Left ventricle myocardium superior (tissue), 1 donor: ENCODE measurements around the gene ATXN1. TPM values are rescaled to one million over a fixed set of nuclear protein-coding genes. Genes with fewer than 3 reads are reported as not detected.

Source experiments
- ATAC-seq: fragments of 200-7000 bp; cut with Tn5 transposase; one replicate; pipeline ENCODE4 v1.9.1; 2020; ENCODE audit warnings: mild to moderate bottlenecking, moderate library complexity
- DNase-seq: peaks from one replicate; pipeline ENCODE4 v3.0.0-alpha.2; 2020
- intact Hi-C: fragments of 100-400 bp; cut with micrococcal nuclease; formaldehyde crosslinking; loops from one replicate; pipeline ENCODE4 v1.11.0; 2022
- total RNA-seq: library from RNA; stranded (reverse); fragmentation: NEBNext Ultra II Directional; extraction: Animal tissue kit (Norgen Biotek cat#: 25700); gene quantifications from one replicate; pipeline ENCODE4 v1.2.1, GENCODE V29; 2021
- donor health status: DM: no; HTN: yes; CAD: no; lungs with severe emphysema.

Gene ATXN1
- total RNA-seq, 1 donor from 2014 or later: 45.2 TPM

DNA sequence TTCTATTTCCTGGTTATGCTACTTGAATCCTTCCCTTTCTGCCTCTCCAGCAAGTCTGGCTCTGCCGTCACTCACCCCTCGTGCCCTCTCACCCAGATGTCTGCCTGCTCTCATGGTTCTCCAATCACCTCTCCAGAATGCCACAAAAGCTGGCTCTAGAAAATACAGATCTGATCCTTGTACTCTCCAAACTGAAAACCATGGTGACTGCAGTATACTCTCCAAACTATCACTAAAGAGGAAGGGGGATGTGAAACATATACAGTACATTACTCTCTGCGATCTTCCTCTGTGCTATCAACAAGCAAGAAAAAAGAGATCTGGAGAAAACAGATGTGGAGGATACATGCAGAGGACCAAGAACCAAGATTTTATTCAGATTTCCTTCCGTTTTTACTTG is 91.1 kb downstream of the ATXN1 start:
- intact Hi-C loops: no loop called here
- DNase-seq (peak; percentile 68), ATAC-seq (peak; percentile 89)

DNA sequence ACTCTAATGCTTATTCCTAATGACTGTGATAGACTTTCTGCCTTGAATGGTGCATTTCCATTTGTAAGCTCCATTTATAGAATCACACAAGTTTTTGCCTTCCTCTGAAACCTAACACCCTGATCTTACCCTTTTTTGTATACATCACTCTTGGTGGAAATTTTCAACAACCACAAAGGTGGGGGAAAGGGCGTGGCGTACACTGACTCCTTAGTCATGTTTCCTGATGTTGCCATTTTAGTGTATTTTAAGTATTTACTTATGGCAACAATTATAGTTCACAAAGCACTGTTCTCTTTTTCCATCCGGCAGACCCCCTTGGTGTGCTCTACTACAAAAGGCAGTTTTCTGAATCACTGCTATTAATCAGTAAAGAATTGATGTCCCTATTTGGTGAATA is 92.0 kb downstream of the ATXN1 start:
- intact Hi-C loops: no loop called here
- DNase-seq (no peak), ATAC-seq (no peak)

DNA sequence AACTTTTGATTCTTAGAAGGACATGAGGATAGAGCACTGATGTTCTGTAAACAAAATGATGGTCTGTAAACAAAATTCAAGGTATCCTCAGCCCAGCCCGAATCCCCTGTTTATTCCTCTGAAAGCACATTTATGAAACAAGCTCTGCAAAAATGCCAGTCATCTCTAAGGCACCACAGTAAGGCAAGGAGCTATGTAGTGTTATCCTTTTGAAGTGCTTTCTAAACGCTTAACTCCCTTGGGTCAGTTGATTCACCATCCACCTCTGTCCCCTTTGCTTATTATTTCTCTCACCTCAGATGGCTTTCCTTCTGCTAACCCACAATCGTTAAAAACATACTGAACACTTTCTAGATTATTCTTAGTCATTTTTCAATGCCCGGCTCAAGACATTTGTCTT is 93.8 kb downstream of the ATXN1 start:
- ATAC-seq (no peak), DNase-seq (no peak)
- intact Hi-C loops: no loop called here

DNA sequence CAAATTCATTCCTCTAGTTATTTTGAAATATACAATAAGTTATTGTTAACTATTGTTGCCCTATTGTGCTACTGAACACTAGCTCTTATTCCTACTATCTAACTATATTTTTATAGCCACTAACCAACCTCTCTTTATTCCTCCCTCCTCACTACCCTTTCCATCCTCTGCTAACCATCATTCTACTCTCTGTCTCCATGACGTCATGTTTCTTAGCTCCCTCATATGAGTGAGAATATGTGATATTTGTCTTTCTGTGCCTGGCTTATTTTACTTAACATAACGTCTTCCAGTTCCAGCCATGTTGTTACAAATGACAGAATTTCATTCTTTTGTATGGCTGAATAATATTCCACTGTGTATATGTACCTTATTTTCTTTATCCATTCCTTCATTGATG is 95.3 kb downstream of the ATXN1 start:
- ATAC-seq (no peak), DNase-seq (no peak)
- intact Hi-C loops: no loop called here

DNA sequence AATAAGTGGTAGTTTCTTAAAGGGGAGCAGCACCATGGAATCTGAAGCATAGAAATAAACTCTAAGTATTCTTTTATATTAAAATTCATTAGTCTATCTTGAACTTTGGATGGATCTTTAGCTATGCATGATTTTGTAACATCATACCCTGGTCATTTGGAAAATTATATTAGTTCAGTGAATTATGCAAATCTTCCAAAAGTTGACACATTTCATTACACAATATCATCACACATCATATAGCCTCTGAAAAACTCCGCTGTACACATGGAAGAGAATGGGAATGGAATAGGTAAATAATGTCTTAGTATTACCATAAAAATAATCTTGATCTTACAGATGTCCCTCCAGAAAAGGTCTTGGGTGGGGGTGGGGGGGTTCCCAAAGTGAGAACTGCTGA is 96.1 kb downstream of the ATXN1 start:
- ATAC-seq (no peak), DNase-seq (no peak)
- intact Hi-C loops: no loop called here

DNA sequence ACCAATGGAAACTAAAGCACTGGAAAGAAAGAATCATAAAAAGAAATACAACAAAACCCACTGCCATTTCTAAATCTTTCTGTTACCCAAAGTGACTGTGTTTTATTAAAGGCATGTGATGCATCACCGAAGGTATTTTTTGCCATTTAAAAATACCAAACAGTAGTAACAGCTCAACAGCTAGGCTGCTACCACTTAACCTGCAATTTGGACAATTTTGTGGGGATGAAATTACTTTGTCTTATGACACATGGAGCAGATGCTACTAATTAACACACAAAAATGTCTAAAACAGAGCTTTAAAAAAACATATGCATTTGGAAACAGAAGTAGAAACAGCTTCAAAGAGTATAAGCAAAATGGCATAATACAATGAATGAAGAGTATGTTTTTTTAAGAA is 97.4 kb downstream of the ATXN1 start:
- no peak for ATAC-seq
- DNase-seq: no peak
- intact Hi-C loops: no loop called here

DNA sequence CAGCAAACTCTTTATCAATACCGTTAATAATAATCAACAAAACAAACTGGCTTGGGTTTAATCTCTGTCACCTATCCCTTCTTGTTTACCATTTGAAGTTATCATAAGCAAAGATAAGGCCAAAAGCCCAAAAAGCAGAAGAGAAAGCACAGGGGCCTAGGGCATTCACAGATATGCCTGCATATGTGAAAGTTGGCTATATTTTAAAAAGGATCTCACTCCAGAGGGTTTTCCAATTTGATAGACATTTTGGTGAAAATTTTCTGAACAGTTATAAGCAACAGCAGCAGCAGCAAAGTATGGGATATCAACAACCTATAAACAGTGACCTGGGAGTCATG is 101.1 kb downstream of the ATXN1 start:
- DNase-seq: no peak
- intact Hi-C loops: no loop called here
- no peak for ATAC-seq

DNA sequence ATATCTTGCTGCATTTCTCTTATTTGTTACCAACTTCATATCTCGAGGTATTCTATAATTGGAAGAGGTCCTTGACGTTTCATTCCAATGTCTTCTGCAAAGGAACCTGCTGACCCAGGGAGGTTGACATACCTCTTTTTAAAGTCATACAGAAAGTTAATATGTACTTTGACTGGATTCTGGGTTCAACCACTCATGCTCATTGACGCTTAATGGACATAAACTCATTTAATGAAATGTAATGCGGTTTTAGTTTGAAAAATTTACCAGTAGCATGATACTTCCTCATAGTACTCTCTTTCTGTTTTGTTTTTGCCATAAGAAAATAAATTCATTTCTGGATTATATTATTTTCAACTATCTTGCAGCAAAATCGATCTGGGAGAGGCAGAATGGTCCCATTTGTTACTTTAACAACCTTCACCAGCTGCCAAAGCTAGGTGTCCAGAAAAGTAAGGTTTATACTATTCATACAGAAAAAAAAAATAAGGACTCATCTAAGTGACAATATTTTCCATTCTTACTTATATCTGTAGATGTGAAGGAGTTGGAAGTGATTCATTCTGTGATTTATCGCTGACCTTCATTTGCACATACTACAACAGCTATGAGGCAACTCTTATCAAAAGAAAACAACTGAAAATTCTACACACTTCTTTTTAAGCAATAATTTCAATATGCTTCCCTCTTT is 101.6 kb downstream of the ATXN1 start:
- intact Hi-C loops: no loop called here
- ATAC-seq: peak; percentile 38
- DNase-seq: no peak

DNA sequence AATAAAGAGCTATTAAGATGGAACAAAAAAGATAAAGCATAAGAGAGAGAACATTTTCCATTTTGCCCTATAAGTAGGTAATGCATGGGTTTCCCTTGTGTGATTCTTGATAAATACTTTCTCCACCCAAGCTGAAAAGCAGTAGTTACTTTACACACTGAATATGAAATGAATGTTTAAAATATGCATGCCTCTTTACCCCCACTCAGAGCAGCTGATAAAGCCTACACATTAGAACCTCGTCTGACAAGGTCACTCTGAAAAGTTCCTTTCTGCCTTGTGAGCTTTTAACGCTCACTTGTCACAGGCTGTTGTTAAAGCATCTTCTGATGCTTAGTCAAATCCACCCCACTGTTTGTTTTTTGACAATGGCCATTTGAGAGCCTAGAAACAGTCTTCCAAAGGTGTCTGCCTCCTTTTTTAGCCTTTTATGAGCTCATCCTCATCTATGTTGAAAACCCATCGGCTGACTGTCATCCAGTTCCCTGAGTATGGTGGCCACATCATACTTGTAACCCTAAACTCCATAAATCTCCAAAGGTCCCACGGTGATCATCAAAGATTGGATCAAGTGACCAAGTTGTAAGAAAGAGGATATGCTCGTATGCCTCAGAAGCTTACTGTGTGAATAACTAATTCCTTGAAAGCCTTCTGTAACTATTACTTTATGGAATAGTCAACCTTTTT is 102.8 kb downstream of the ATXN1 start:
- intact Hi-C loops: no loop called here
- ATAC-seq (peak; percentile 41), DNase-seq (no peak)

DNA sequence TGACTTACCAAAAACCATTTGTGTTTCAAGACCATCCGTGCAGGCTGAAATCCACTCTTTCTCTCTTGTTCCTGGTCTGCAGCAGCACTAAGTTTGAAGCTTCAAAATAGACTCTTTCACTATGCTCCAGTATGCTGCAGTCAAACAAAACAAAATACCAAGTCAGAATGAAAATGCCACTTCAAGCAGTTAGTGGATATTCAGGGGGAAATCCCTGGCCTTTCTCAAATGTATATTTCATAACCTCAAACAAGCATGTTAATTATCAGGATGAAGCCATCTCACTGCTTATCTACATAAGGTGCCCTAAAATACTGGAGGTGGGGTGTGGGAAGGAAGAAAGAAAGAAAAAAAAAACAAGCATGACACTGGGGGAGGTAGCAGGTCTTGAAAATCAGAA is 103.5 kb downstream of the ATXN1 start:
- DNase-seq: no peak
- no peak for ATAC-seq
- intact Hi-C loops: no loop called here

DNA sequence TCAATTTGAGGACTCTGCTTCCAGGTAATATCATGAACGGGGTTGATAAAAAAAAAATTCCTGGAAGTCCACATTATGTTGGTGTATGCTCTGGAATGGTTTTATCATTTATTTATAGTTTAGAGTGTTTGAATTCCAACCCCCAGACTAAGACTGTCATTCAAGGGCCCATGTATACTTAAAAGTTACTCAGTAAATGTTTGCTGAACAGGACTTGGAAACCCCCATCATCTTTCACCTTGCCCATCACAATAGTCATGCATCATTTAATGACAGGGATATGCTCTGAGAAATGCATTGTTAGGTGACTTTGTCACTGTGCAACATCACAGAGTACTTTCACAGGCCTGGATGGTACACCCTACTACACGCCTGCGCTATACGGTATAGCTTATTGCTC is 104.8 kb downstream of the ATXN1 start:
- intact Hi-C loops: no loop called here
- no peak for ATAC-seq
- no peak for DNase-seq

DNA sequence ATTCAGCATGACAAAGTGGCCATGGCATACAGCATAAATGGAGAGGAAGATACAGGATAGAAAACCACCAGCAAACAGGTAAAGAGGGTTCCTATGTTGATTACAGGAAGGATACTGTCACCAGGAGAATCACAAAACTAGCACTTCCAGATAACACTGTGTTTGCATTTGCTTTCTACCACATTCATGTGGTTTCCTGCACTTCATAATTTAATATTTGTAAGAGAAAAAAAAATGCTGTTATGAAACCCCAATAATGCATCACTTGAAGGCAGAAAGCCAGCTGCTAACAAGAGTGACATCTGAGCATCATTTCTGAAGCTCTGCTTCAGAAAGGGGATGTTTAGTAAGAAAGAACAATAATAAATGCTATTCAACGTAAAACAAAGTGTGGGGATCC is 106.6 kb downstream of the ATXN1 start:
- no peak for ATAC-seq
- intact Hi-C loops: no loop called here
- DNase-seq: no peak

DNA sequence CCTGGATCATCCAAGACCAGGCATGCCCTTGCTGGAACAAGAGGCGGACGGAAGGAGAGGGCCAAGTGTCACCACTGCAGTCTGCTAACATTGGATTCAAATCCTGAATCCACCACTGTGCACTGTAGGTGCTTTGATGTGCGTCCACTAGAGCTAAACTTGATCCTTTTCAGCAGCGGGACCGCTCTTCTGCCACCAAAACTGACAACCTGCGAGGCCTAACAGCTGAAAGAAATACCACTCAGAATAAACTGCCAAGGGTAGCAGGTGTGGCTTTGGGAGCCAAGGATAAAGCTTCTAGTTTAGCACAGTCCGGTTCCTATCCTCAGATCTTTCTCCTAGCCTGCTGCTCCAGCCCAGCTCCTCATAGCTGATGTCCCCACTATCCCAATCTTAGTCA is 108.0 kb downstream of the ATXN1 start:
- intact Hi-C loops: no loop called here
- DNase-seq (no peak), ATAC-seq (no peak)

DNA sequence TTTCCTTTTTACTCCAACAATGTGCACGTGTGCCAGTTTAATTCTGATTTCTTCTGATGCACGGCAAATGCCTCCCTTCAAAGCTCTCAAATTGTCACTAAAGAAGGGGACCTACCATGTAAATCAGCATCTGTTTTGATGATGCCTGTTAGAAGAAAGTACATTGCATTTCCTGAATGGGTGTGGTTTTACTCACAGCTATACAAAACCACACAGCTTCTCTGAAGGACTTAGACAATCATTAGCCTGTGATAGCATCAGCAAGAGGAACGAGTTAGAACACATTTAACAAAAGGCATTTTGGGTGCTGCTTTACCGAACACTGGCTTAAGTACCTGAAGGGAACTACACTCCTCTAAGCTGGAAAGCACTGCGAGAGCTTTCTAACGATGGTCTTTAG is 109.4 kb downstream of the ATXN1 start:
- no peak for ATAC-seq
- intact Hi-C loops: no loop called here
- DNase-seq: no peak

DNA sequence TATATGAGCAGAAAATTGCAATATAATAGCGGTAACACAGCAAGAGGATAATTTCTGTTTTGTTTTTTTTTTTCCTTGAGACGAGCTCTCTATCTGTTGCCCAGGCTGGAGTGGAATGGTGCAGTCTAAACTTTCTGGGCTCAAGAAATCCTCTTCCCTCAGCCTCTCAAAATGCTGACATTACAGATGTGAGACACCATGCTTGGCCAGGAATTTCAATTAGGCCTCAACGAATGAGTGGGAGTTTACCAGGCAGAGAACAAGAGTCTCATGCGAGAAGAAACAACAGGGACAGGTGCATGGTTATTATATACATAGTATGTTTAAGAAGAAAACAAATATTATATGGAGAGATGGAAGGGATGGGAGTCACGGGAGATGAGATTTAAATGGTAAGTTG is 111.4 kb downstream of the ATXN1 start:
- no peak for ATAC-seq
- intact Hi-C loops: no loop called here
- DNase-seq: no peak

DNA sequence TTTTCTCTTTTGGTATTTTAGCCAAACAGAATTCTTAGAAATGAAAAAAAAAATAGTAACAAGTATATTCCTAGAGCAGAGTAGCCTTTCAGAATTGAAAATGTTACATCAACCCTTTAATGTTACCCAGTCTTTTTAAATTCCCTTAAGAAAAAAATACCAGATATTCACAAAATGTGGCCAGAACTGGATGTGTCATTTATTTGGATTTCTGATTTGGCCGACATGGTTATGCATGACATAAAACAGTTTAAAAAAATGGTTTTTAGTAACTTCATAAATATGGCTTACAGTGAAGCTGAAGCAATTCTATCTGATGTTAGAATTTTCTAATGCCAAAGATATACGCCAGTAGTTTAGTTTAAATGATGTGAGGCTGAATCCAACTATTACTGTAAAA is 112.0 kb downstream of the ATXN1 start:
- no peak for DNase-seq
- intact Hi-C loops: no loop called here
- ATAC-seq: no peak

DNA sequence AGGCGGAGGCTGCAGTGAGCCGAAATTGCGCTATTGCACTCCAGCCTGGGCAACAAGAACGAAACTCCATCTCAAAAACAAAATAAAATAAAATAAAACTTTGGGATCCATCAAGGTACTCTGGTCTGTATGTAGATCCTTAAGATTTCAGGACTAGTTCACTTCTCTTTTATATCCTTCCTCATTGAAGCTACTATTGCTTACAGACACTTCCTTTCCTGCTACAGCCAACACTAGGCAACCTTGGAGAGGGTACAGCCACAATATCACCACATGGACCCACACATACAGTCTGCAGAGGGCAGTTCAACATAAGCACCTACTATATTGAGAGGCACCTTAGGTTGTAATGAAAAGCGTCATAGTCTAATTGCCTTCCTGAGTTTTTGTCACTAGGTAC is 113.3 kb downstream of the ATXN1 start:
- ATAC-seq: no peak
- intact Hi-C loops: no loop called here
- no peak for DNase-seq

DNA sequence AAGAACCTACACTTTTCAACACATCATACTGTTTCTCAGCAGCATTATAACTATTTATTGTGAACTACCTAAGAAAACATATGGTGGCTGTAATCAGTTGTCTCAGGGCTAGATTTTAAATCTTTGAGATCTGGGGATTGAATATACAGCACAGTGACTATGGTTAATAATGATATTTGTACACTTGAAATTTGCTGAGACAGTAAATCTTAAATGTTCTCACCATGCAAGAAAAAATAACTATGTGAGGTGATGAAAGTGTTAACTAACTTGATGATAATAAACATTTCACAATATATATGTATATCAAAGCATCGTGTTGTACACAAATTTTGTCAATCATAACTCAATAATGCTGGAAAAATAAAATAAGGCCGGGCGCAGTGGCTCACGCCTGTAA is 113.8 kb downstream of the ATXN1 start:
- no peak for ATAC-seq

DNA sequence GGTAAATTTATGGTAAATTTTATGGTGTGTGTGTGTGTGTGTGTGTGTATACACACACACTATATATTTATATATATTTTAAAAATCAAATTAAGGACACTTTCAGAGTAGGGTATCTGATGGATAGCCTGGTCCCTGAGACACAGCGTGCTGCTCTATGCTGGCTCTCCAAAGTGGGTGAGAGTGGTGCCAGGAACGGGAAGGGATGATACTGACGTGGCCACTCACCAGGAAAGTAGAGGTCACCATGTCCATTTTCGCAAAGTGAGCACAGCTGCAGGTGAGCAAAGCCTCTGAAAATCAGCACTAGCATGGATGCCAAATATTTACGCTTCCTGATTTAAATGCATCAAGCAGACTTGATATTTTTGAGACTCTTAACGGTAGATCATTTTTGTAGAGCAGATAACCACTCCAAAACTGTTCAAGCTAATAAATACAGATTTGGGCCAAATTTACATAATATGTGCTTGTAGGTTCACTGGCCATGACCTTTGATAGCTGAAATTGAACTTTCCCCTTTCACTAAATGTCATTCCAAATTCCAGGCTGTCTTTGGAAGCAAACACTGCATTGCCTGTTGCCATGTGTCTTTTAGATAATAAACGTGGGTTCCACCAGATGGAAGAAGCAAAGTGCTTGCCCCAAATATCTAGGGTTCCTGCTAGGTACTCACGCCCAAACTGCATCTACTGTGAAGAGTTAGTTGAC is 116.6 kb downstream of the ATXN1 start:
- DNase-seq (no peak), ATAC-seq (no peak)
- intact Hi-C loops: no loop called here

More for the DNA sequence above, 113.8 kb downstream of the ATXN1 start:
- no peak for DNase-seq
- intact Hi-C loops: no loop called here

DNA sequence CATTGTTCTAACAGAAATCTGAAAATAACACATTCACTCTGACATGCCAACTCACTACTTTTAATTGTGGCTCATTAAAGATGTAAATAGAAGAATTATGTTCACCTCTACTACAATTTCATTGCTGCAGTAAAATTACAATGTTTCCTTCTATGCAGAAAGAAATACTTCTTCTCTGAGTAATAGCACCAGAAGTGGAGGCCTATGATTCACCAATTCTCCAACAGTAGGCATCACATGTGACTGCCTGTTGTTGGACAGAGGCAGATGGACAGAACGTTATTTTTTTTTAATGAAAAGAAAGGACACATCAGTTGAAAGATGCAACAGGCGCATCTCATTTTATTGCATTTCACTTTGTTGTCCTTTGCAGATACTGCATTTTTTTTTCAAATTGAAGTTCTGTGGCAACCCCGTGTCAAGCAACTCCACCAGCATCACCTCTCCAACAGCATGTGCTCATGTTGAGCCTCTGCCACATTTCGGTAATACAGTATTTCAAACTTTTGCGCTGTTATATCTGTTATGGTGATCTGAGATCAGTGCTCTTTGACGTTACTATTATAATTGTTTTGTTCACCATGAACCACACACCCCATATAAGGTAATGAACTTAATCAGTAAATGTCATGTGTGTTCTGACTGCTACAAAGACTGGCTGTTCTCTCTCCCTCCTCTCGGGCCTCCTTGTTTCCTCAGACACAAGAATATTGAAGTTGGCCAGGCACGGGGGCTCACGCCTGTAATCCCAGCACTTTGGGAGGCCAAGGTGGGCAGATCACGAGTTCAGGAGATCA is 121.4 kb downstream of the ATXN1 start:
- intact Hi-C loops: no loop called here
- no peak for ATAC-seq
- no peak for DNase-seq
